Measurements from ENCODE around the gene XPO6. TPM values are rescaled to one million over a fixed set of nuclear protein-coding genes. Genes with fewer than 3 reads are reported as not detected.

The XPO6 gene
- total RNA-seq, 1 experiment from 2014 or later = 112 TPM

- Mint-ChIP-seq H3K36me3 (ENCODE audit: insufficient read depth, unreplicated experiment) (no peaks in the 10 kb centered on the region), H3K4me3 (ENCODE audit: unreplicated experiment) (no peak overlapping the region), H3K27me3 (ENCODE audit: insufficient read depth, unreplicated experiment) (no peaks in the 10 kb centered on the region), H3K4me1 (ENCODE audit: low read depth, unreplicated experiment) (no peaks in the 10 kb centered on the region), H3K9me3 (ENCODE audit: unreplicated experiment) (no peaks in the 10 kb centered on the region), H3K27ac (ENCODE audit: unreplicated experiment) (no peak overlapping the region)
- DNase-seq = no peak
- H3K27me3 ChIP-seq (replicated peaks; ENCODE audit: control insufficient read depth, insufficient read depth, low read length) = no peaks in the 10 kb centered on the region
- no peaks in the 10 kb centered on the region for H3K9me3 ChIP-seq
- TF ChIP-seq CTCF (IDR thresholded peaks at IDR 0.05; ENCODE audit: insufficient read depth in 1 of 2, low read depth in 1 of 2, low read length in 1 of 2, severe bottlenecking in 1 of 2, unreplicated experiment in 1 of 2) = no peak
- H3K4me1 ChIP-seq = no peaks in the 10 kb centered on the region
- H3K4me3 ChIP-seq (ENCODE audit: low read depth, low read length) = no peak overlapping the region
- POLR2A ChIA-PET = no interaction called here
- no TSS peak for BruUV-seq (replicated peaks)
- CTCF ChIA-PET = no interaction called here
- intact Hi-C loops (cut with micrococcal nuclease; ENCODE audit: unreplicated experiment) = no loop called here
- no peaks in the 10 kb centered on the region for H3K36me3 ChIP-seq (ENCODE audit: control insufficient read depth, insufficient read depth, low read length)
Observed at GRCh38 chr16:28078261-28078660, 133.5 kb downstream of the XPO6 start.

- H3K4me3 Mint-ChIP-seq (ENCODE audit: unreplicated experiment) = no peak overlapping the region
- Histone ChIP-seq H3K4me1 (no peaks in the 10 kb centered on the region), H3K9me3 (no peaks in the 10 kb centered on the region), H3K27me3 (replicated peaks; ENCODE audit: control insufficient read depth, insufficient read depth, low read length) (no peaks in the 10 kb centered on the region), H3K36me3 (ENCODE audit: control insufficient read depth, insufficient read depth, low read length) (no peaks in the 10 kb centered on the region), H3K4me3 (ENCODE audit: low read depth, low read length) (no peak overlapping the region)
- H3K4me1 Mint-ChIP-seq (ENCODE audit: low read depth, unreplicated experiment) = no peaks in the 10 kb centered on the region
- no peak for TF ChIP-seq CTCF (IDR thresholded peaks at IDR 0.05; ENCODE audit: insufficient read depth in 1 of 2, low read depth in 1 of 2, low read length in 1 of 2, severe bottlenecking in 1 of 2, unreplicated experiment in 1 of 2)
- H3K27ac Mint-ChIP-seq (ENCODE audit: unreplicated experiment) = no peak overlapping the region
- no peaks in the 10 kb centered on the region for H3K27me3 Mint-ChIP-seq (ENCODE audit: insufficient read depth, unreplicated experiment)
- H3K36me3 Mint-ChIP-seq (ENCODE audit: insufficient read depth, unreplicated experiment) = no peaks in the 10 kb centered on the region
- BruUV-seq (replicated peaks) = no TSS peak
- CTCF ChIA-PET = no interaction called here
- no peak for DNase-seq
- intact Hi-C loops (cut with micrococcal nuclease; ENCODE audit: unreplicated experiment) = no loop called here
- H3K9me3 Mint-ChIP-seq (ENCODE audit: unreplicated experiment) = no peaks in the 10 kb centered on the region
- POLR2A ChIA-PET = no interaction called here
Observed at GRCh38 chr16:28073836-28074235, 137.9 kb downstream of the XPO6 start.

- TF ChIP-seq CTCF (IDR thresholded peaks at IDR 0.05; ENCODE audit: insufficient read depth in 1 of 2, low read depth in 1 of 2, low read length in 1 of 2, severe bottlenecking in 1 of 2, unreplicated experiment in 1 of 2) = no peak
- Mint-ChIP-seq H3K36me3 (ENCODE audit: insufficient read depth, unreplicated experiment) (no peaks in the 10 kb centered on the region), H3K4me3 (ENCODE audit: unreplicated experiment) (no peak overlapping the region), H3K9me3 (ENCODE audit: unreplicated experiment) (no peaks in the 10 kb centered on the region), H3K27ac (ENCODE audit: unreplicated experiment) (no peak overlapping the region), H3K4me1 (ENCODE audit: low read depth, unreplicated experiment) (no peaks in the 10 kb centered on the region), H3K27me3 (ENCODE audit: insufficient read depth, unreplicated experiment) (peaks cover 3% of the 10 kb centered on the region)
- H3K4me3 ChIP-seq (ENCODE audit: low read depth, low read length) = no peak overlapping the region
- no peak for DNase-seq
- no peaks in the 10 kb centered on the region for H3K27me3 ChIP-seq (replicated peaks; ENCODE audit: control insufficient read depth, insufficient read depth, low read length)
- POLR2A ChIA-PET = no interaction called here
- no peaks in the 10 kb centered on the region for H3K4me1 ChIP-seq
- BruUV-seq (replicated peaks) = no TSS peak
- no peaks in the 10 kb centered on the region for H3K36me3 ChIP-seq (ENCODE audit: control insufficient read depth, insufficient read depth, low read length)
- intact Hi-C loops (cut with micrococcal nuclease; ENCODE audit: unreplicated experiment) = no loop called here
- no peaks in the 10 kb centered on the region for H3K9me3 ChIP-seq
- CTCF ChIA-PET = no interaction called here
Observed at GRCh38 chr16:28072087-28072486, 139.7 kb downstream of the XPO6 start.

Data from Caco-2 (cell line).